GM19193 (cell line): ENCODE results near the gene C7orf33.

Source experiments
- POLR2A ChIP-seq: IDR thresholded peaks from 4 replicates; pipeline ENCODE4 v1.6.1; 2011; ENCODE audit not compliant: insufficient read depth, insufficient read length; ENCODE audit errors: extremely low read depth

C7orf33 gene

DNA sequence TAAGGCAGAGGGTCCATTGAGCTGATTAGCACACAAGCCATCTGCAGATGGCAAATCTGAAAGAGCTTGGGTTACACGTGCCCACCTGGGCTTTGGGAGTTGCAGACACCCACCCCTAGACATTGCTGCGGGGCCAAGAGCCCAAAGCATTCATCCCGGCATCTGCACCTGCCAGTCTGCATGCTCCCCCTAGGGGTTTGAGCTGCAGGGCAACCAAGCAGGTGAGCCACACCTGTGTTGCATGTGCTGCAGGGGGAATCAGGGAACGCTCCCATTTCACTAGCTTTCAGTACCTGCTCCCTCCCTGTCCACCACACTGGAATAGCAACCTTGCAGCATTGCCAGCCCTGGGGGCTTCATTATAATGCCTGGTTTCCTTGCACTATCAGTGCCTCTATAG is 21.1 kb downstream of the C7orf33 start:
- no peak for TF ChIP-seq POLR2A

DNA sequence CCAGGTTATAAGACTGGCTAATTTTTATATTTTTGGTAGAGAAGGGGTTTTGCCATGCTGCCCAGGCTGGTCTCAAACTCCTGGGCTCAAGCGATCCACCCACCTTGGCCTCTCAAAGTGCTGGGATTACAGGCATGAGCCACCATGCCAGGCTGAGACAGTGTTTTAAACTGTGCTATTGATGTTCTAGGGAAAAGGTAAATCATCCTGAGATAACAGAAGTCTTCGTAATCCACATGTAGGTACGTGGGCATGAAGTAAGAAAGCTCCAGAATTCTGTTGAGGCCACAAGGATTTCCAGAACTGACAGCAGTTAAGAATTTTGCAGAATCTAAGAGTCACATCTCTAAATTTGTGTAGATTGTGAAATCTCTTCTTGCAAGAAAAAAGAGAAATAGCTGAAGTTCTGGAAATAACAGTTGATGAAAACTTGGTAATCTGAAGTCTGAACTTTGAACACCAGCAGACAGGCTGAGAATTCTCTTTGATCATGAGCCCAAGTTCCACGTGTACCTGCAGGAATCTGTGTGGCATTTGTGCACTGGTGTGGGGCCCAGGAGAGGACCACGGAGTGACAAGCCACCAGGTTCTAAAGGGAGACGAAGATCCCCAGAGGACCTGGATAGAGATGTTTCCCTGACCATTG is 24.6 kb downstream of the C7orf33 start:
- no peak for TF ChIP-seq POLR2A

DNA sequence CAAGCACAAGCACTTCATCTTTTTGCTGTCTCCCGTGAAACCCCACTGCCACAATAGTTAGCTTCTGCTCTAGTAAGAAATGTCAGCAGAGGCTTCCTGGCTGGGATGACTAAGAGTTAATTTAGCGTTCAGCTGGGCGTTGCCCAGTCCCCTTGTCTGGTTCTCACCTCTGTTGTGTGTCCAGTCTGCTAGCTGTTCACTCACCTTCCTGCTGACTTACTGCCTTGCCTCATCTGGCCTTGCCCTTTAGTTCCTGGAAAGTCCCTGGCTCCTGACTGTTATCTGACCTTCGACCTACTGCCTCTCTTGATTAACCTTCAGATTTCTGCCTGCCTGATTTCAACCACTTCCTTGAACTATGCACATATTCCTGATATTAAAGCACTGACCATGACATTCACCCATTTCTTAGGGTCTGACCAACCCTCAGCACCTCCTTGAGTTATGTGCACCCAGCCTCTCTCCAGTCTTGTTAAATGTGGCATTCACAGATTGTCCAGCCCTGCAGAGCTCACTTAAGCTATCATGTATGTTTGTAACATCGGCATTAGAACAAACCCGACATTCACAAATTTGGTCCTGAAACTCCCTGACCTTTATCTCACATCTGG is 30.3 kb downstream of the C7orf33 start:
- TF ChIP-seq POLR2A = no peak

DNA sequence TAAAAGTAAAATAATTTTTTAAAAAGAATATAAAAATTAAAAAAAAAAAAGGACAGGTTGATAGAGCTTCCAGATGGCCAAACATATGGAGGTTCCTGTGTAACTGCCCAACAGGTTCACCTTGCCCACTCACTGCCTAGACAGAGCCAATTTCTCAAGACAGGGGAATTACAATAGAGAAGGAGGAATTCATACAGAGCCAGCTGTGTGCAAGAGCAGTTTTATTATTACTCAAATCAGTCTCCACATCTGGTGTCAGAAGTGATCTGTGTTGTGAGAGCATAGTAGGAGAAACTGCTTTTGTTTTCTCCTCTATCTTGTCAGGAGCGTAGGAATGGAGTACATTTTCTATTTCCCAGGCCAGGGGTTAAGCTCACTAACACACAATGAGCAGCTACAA is 31.0 kb downstream of the C7orf33 start:
- TF ChIP-seq POLR2A = no peak

DNA sequence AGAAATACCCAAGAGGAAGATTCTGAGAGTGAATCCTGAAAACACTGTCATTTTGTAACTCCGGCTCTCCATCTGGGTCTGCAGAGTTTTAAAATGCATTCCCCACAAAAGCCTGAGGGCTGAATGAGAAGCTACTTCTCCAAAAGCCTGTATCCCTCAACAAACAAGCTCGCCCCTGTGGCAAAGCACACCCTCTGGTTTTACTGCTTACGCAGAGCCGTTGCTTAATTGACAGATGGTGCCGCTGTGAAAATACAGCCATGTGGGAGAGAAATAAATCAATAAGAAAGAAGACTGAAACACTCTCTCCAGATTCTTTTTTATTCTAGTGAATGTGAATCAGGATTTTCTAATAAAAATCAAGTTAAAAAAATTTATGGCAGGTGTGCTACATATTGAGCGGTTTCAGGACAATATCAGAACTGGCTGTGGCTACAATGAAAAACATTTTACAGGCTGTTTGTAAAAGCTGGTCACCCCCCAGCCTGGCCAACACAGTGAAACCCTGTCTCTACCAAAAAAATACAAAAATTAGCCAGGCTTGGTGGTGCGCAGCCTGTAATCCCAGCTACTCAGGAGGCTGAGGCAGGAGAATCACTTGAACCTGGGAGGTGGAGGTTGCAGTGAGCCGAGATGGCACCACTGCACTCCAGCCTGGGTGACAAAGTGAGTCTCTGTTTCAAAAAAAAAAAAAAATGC is 32.5 kb downstream of the C7orf33 start:
- no peak for TF ChIP-seq POLR2A

DNA sequence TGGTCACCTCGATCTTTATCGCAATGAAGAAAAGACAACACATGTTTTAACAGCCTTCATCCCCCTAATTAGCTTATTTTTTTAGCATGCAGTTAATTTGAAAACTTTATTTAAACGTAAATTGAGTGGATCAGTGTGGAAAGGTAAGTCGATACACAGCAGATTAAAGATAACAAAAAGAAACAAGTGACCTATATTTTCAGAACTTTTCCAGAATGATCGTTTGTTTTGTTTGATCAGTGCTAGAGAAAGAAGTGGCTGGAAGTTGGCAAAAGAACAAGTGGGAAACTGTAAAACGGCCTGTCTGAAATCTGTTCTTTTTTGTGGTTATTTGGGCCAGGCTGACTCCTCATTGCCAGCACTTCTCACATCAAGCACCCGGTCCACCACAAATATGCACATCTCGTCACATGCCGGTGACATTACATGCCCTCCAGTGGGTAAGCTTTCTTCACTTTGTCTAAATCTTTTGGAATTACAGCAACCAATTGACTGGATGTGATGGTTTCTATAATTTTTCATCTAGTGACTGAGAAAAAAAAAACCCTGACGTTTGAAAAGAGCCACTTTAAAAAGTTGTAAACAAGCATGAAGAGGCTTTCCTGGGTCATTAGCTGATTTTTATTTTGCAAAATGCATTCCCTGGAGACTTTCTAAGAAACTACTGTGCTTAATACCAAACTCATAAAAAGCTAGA is 33.2 kb downstream of the C7orf33 start:
- TF ChIP-seq POLR2A = no peak

DNA sequence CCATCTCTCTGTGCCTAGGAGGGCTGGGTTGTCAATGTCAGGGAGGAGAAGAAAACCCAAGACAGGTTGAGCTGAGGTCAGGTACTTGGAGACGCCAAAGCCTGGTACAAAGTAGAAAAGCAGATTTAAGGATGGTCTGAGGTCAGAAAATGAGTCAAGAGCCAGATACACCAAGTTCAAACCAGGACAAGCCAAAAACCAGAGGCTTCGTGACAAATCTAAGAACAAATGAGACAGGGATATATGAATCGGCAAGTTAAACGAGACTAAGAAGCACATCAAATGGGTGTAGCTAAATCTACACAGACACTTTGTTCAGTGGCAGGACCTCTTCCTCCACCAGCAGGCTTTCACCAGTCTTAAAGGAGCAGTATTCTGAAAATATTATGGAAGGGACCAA is 34.2 kb downstream of the C7orf33 start:
- TF ChIP-seq POLR2A = no peak

DNA sequence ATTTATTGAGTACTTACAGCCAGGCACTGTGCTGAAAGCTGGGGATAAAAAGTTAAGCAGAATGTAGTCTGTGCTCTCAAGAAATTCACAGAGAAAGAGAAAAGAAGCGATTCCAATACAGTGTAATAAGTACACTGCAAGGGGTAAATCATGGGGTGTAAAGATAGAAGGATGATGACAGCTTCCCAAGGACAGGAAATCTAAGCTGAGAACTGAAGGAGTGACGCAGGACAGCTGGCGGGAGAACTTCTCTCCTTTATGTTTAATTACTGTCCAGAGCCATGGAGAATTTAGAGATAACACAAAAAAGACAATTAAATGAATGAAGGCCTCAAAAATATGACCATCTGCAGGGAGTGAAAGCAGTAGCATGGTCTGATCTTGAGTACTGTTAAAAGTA is 34.8 kb downstream of the C7orf33 start:
- TF ChIP-seq POLR2A = no peak

DNA sequence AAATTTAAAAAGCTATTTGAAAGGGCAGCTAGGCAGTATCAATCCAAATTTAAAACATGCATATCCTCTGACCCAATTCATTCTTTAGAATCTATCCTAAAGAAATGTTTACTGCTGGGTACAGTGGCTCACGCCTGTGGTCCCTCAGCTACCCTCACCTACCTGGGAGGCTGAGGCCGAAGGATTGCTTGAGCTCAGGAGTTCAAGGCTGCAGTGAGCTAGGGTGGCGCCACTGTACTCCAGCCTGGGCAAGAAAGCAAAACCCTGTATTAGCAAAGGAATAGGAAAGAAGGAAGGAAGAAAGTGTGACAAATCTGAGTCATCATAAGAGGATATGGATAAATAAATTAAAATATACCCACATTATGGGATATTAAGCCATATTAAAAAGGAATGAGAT is 36.3 kb downstream of the C7orf33 start:
- TF ChIP-seq POLR2A = no peak

DNA sequence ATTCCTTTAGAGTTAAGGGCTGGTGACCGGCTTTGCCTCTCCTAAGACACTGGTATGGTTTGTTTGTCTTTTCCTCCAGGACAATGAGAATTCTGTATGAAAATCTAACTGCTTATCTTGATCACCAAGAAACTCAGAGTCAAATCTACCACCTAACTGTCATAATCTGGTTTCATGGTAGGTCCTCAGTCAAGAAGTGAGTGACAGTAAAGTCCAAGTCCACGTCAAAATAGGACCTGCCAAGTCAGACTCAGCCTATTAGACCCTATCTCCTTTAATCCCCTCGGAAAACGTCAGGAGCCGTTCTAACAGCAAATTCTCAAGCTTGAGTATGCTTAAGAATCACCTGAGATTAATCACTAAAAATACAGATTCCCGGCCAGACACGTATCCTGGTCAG is 37.4 kb downstream of the C7orf33 start:
- no peak for TF ChIP-seq POLR2A

DNA sequence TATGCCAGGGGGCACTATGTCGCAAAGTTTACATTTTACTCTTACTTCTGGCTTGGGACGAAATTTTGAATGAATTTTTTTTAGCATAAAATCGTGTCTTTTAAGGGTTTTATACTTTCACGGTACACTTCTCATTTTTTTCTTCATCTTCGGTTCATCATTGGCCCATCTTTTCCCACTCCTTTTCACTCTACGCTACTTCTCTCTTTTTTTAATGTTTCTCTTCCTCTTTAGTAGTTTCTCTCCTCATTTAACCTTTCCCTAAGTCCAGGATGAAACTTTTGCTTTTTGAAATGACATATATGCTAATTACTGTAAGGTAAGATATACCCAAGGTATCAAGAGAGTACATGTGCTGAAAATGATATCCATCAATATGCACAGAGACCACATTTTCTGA is 39.5 kb downstream of the C7orf33 start:
- no peak for TF ChIP-seq POLR2A

DNA sequence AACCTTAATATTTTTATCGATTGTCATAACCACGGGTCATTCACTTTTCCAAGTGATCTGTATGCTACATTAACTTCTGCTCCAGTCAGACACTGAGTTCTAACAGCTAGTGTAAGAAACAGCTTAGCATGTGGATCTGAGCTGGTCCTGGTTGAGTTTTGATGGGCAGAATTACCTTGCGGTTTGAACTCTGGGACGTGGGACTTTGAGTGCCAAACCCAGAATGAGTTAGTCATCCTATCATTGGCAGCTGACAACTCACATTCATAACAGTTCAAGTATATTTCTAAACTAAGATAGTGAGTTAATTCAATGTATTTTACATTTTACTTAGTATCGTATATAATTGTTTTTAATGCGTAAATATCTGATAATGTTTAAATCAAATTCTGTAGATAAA is 43.2 kb downstream of the C7orf33 start:
- no peak for TF ChIP-seq POLR2A

DNA sequence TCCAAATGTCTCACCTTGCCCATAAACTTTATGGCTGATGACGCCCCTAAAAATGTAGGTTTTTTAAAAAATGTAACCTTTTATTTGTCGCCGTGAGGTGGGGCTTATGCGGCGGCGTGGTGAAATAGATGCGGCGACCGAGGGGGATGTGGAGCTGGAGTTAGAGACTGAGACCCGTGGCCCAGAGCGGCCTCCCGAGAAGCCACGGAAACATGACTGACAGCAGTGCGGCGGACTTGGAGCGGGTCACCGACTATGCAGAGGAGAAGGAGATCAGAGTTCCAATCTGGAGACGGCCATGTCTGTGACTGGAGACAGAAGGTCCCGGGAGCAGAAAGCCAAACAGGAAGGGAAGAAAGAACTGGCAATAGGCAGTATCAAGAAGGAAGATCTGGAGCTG is 46.5 kb downstream of the C7orf33 start:
- TF ChIP-seq POLR2A = no peak

DNA sequence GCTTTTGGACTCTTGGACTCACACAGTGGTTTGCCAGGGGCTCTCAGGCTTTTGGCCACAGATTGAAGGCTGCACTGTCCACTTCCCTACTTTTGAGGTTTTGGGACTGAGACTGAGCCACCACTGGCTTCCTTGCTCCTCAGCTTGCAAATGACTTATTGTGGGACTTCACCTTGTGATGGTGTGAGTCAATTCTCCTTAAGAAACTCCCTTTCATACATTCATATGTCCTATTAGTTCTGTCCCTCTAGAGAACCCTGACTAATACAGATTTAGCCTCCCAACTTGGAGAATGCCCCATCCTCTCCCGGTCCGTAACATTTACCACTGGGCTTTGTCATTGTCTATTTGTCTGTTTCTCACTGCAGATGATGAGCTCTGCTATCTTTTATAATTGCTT is 55.3 kb downstream of the C7orf33 start:
- TF ChIP-seq POLR2A = no peak

DNA sequence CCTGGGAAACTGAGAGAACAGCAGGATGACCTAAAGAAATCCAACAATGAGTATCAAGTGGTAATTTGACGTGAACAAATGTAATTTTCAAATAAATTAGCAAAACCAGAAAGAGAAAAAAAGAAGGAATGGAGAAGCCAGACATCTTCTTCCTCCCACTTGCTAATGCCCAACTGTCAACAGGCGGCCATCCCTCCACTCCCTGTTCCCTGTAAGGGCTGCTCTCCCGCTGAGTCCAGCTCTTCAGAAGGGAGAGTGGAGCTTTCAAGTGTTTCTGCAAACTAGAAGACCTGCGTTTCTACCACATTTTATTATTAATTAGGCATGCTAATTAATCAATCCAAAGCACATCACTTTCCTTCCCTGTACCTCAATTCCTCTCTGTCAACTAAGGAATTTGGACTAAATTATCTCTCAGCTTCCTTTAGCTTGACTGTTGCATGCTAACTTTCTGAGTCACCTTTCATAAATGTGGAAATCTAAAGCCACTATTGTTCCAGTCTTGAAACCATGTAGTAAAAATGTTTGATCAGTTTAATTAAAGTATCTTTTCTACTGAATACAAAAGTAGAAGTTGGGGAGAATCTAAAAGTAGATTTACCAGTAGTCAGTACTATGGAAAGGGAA is 59.8 kb downstream of the C7orf33 start:
- TF ChIP-seq POLR2A = no peak
